Renal cortical epithelial cell (primary cell): Measurements from ENCODE around the gene SFMBT2. TPM values are rescaled to one million over a fixed set of nuclear protein-coding genes. Genes with fewer than 3 reads are reported as not detected.
"Not testable (repeated sequence)": the region's sequence is repeated elsewhere in the genome, so short reads cannot be mapped to it uniquely, and the experiment has no call there.

Source experiments
- DNase-seq: peaks from one replicate; pipeline ENCODE4 v3.0.0-alpha.2; 2011; ENCODE audit warnings: low read depth
- total RNA-seq: library from RNA; depleted of rRNA; stranded (reverse); fragments of >200 nt; gene quantifications from 2 replicates; pipeline ENCODE4 v1.2.3, GENCODE V29; 2014

SFMBT2 gene
- total RNA-seq, 1 donor from 2014 or later: 0.45 TPM

DNA sequence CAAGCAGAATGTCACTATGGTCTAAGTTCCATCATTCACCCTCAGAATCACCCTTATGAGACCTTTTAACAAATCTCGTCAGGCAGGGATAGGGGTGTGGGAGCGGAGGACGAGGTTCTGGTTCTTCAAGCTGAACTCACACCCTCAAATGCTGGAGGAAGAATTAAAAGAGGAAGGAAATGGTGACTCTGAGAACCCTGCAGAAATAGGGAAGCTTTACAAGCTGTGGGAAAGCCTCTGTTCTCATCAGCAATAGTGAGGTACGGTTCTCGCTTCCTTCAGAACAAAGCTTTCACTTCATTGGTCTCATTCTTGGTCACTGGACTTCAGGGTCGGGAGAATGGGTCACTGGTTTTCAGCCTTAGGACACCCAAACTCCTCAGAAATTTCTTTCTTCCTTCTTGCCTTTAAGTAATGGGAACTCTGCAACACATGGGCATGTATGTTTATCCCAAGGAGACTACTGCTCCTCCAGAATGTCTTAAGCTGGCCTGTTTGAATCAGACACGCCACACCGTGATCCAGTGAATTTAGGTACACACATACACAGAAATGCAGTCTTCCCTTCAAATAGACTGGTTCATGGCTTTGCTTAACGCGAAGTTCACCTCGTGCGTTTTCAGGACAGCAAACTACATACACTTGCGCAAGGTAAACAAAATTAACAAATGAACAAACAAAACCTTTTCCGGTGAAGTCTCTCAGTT is 226.0 kb downstream of the SFMBT2 start:
- DNase-seq: no peak

- DNase-seq: not testable (repeated sequence)
These were observed 226.7 kb downstream of the SFMBT2 start for GRCh38 chr10:7184116-7184515.

DNA sequence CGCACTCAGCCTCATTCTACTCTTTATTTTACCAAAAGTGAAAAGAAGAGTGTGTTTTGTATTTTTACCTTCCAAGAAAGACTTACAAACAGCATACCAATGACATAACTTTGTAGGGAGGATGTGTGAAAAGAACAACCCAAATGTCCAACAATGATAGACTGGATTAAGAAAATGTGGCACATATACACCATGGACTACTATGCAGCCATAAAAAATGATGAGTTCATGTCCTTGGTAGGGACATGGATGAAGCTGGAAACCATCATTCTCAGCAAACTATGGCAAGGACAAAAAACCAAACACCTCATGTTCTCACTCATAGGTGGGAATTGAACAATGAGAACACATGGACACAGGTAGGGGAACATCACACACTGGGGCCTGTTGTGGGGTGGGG is 228.5 kb downstream of the SFMBT2 start:
- DNase-seq: not testable (repeated sequence)

DNA sequence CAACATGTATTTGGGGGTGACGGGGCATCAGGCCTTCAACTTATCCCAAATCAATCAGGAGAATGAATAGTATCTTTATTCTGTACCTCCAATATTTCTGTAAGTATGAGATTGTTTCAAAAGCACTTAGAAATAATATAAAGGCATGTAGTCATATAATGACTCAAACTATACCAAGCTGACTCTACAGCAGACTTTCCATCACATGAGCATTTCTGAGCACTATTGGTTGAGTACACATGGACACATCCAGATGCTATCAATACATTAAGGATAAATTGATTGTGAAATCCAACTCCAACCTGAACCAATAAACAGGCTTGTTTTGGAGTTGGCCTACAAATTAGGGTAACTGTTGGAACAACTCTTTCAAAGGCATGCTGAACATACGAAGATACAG is 229.4 kb downstream of the SFMBT2 start:
- no peak for DNase-seq

GRCh38 chr10:7179536-7179935 is 231.3 kb downstream of the SFMBT2 start:
- no peak for DNase-seq

- DNase-seq: no peak
These were observed 236.9 kb downstream of the SFMBT2 start for GRCh38 chr10:7173948-7174347.

GRCh38 chr10:7171825-7172224 is 239.0 kb downstream of the SFMBT2 start:
- DNase-seq: no peak

DNA sequence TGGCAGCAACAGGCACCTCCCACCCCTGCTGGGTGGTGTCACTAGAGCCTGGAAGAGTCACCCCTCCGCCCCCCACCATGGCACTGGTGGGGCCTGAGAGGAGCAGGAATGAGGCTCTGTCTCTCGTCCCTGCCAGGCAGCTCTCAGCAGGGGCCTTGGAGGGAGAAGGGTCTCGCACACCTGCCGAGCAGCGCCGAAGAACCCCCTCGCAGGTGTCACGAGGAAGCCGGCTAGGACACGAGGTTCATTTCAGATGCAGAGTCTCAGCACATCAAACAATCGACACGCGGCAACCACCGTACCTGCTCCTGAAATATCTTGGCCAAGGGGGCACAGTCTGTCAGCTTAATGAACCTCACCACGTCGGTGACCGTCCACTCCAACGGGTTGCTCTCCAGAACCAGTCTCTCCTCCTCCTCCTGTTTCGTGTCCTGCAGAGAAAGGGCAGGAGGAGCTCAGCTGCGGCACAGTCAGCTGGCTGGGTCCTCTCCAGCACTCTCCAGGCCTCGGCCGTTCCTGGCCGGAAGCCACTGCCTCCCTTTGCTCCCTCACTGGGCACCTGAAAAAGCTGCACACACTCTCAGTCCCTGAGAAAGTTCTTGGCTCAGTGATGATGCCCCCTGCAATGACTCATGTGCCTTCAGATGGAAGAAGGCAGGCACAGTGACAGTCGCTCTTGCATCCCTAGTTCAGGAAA is 240.1 kb downstream of the SFMBT2 start:
- DNase-seq: no peak

GRCh38 chr10:7168414-7168813 is 242.4 kb downstream of the SFMBT2 start:
- DNase-seq: no peak

DNA sequence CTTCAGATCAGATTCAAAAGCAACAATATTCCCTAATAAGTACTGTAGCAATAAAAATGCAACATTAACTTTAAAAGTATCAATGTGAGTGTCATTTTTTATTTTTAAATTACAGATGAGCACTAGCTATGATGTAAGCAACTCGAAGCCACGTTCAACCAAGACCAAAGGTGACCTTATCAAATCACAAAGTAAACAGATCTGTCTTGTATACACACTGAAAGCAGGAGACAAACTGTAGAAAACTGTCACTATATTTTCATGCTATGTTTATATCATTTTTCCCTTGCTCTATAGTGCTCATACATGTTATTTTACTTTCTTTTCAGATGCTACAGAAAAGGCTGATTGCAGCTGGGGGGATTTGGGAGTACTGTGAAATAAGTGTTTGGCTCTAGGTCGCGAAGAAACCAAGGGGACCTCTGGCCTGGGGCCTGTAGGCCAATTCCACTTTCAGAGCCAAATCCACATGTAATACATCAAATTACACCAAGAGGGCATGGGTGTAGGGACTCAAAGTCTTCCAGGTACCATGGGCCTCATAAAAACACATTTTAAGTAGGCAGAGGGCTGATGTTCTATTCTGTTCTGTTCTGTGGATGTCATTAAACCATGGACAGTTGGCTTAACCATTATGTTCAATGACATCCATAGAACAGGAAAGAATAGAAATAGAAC is 245.2 kb downstream of the SFMBT2 start:
- DNase-seq: no peak

- DNase-seq: no peak
These were observed 245.9 kb downstream of the SFMBT2 start for GRCh38 chr10:7164955-7165354.

- no peak for DNase-seq
These were observed 248.5 kb downstream of the SFMBT2 start for GRCh38 chr10:7162331-7162730.

GRCh38 chr10:7161484-7162250 is 249.2 kb downstream of the SFMBT2 start:
- DNase-seq: no peak

DNA sequence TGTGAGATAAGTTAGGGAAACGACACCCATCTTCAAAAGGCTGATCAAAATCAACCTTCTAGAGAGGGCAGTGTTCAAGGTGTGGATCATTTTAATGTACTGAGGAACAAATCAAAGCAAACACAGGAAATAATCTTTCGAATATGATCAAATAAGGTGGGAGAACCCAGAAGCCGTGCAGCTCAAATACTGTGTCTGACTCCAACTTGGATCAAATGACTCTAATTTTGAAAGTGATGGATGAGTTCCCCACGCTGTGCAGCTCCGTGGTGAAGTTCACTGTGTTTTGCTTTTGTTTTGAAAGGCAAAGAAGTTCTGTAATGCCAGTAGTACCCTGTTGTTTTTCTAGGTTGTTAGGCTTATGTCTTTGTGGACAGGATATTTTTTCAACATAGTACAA is 250.9 kb downstream of the SFMBT2 start:
- no peak for DNase-seq

DNA sequence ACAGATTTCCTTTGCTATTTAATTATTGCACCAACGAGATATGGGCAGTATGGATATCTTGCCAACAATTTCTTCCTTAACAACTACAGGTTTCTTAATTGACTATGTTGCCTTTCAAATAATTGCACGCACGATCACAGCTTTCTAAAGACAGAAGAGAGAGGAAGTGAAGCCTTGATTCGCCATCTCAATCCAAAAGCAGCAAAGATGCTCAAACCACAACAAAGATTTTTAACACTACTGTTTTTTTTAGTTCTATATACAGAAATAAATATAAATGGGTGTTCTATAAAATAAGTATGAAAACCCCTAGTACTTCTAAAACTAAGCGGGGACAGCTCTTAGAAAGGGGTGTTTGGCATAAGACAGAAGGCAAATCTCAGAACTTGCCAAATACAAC is 251.3 kb downstream of the SFMBT2 start:
- no peak for DNase-seq

DNA sequence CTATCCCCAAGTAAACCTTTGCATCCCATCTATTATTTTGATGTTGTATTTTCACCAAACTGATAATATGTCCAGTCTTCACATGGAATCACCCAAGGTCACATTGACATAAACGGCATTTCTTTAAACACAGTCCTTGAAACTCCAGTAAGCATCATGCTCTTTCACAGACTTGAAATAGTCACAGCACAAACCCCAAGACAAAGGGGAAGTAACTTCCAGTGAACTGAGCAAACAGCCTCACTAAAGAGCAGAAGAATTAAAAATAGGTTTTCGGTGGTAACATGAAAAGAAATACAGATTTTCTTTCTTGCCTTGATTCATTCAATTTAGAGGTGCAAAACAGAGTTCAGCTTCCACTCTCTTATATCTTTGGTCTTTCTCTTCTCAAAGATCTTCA is 253.7 kb downstream of the SFMBT2 start:
- no peak for DNase-seq

DNA sequence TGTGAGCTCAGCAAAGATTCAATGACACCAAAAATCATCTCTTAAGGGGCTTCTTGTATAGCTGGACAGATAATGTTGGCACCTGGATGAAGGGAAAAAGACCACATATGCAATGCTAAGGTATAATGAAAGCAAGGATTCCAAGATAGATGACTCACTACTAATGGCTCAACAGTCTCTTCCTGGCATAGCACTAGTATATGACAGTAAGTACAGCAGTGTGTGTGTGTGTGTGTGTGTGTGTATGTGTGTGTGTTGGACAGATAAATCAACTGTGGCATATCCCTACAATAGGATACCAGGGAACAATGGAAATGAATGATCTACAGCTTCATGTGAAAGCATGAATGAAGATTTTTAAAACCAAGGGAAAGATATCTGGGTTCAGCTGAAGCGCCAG is 257.1 kb downstream of the SFMBT2 start:
- peak; percentile 72 for DNase-seq

DNA sequence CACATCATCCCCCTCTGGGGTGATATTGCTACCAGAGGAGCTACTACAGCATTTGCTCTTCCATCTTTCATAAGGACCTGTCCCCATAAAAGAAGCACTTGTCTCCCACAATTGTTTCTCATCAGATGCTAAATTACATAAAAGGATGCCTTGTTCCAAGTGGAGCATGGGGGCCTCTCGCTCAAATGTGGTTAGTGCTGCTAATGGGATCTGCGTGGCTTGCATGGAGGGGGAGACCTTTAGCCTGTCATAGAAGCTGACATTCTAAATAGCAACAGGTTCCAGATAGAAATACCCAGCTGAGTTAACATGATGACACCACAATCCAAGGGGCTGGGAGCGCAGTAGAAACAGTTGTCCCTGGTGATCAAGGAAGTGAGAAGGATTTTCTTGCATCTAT is 257.9 kb downstream of the SFMBT2 start:
- DNase-seq: no peak

- DNase-seq: no peak
These were observed 258.5 kb downstream of the SFMBT2 start for GRCh38 chr10:7152341-7152740.

DNA sequence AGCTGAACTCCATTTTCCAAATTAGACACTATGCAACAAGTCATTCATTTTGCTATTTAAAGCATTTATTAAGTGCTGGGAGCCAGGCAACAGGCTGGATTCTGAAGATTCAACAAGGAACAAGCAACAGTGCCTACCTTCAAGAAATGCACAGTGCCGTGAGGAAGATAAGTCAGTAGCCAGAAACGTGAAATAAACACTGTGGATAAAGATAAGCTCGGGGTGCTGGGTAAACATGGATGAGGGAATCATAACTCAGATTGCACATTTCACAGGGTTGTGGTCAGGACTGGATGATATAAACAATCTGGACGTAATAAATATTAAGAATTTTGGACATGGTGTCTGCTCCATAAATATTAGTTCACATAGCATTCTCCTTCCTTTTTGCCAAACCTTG is 259.3 kb downstream of the SFMBT2 start:
- no peak for DNase-seq

GRCh38 chr10:7150349-7150748 is 260.5 kb downstream of the SFMBT2 start:
- DNase-seq: no peak

GRCh38 chr10:7146189-7146588 is 264.6 kb downstream of the SFMBT2 start:
- DNase-seq: no peak
